Measurements from ENCODE around the gene NKX1-2.

The NKX1-2 gene

DNA sequence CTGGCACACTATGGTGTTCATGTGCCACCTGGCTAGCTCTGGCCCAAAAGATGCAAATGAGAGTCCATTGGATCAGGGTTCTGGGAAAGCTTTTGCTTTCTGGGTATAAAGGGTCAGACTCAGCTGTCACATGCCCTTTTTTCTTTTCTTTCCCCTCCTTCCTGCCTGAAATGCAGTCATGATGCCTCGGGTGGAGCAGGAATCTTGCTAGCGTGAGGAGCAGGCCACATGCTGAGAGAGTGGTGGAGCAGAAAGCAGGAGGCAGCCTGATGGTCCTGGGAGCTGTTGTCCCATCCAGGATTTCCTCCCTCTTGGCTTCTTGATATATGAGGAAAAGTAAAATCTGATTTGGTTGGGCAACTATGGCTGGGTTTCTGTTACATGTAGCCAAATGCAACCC lies 9.1 kb upstream of the NKX1-2 start:
- CTCF ChIA-PET, result no interaction called here
- Histone ChIP-seq H3K36me3 (ENCODE audit: control insufficient read depth in 2 of 2, insufficient read depth in 1 of 2, low read length in 2 of 2) (no peaks in the 10 kb centered on the region; a peak in 1 of 3 replicates), H3K4me1 (ENCODE audit: control insufficient read depth, insufficient read depth, low read length) (no peaks in the 10 kb centered on the region), H3K27ac (ENCODE audit: extremely low read depth, low read depth, low read length) (no peak overlapping the region), H3K4me3 (ENCODE audit: low read depth, low read length) (no peak overlapping the region), H3K9me3 (ENCODE audit: control insufficient read depth, insufficient read depth, low read depth, low read length) (no peaks in the 10 kb centered on the region)
- no peak for TF ChIP-seq ZNF654 (tag by site-specific recombination; IDR thresholded peaks at IDR 0.05; ENCODE audit: low read depth)
- no peak for TF ChIP-seq ZNF433 (tag by site-specific recombination; IDR thresholded peaks at IDR 0.05; ENCODE audit: low read depth)
- 0 out of 2 replicates have a peak, but pooled peaks have one; percentile 16 for TF ChIP-seq ZNF341 (tag by site-specific recombination; IDR thresholded peaks at IDR 0.05; ENCODE audit: low read depth)
- POLR2A ChIA-PET, result interaction anchor here (2.1 kb wide), 1 partner anchor 40 kb away, joined by 6 read pairs; the partner anchor contains the start of gene OAT

DNA sequence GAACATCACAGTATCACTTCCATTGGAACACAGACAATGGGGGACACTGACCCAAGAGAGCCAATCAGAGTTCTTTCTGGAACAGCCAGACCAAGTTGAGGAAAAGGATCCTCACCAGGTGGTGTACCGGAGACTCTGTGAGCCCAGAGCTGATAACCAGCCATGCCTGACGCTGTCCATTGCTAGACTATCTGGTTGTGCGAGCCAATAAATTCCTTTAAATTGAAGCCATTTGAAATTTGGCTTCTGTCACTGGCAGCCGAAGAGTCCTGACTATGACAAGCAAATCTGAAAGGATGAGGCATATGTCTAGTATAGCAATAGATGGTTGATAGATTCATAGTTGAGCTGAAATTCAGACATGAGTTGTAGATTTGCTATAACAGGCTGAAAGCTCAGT lies 8.6 kb upstream of the NKX1-2 start:
- TF ChIP-seq BCL6B (tag by site-specific recombination; IDR thresholded peaks at IDR 0.05) (no peak), ZBTB17 (tag by site-specific recombination; IDR thresholded peaks at IDR 0.05) (0 out of 2 replicates have a peak, but pooled peaks have one; percentile 44), ZNF221 (tag by site-specific recombination; IDR thresholded peaks at IDR 0.05; ENCODE audit: borderline replicate concordance) (no peak), ZNF610 (tag by site-specific recombination; IDR thresholded peaks at IDR 0.05; ENCODE audit: borderline replicate concordance) (no peak), REPIN1 (tag by site-specific recombination; IDR thresholded peaks at IDR 0.05; ENCODE audit: low read depth) (no peak), ZNF350 (tag by site-specific recombination; IDR thresholded peaks at IDR 0.05) (no peak), ZNF18 (tag by site-specific recombination; IDR thresholded peaks at IDR 0.05) (no peak), ZNF600 (tag by site-specific recombination; IDR thresholded peaks at IDR 0.05) (no peak)
- ChIA-PET CTCF (no interaction called here), POLR2A (interaction anchor here (2.1 kb wide), 1 partner anchor 39 kb away, joined by 6 read pairs; the partner anchor contains the start of gene OAT)
- Histone ChIP-seq H3K36me3 (ENCODE audit: control insufficient read depth in 2 of 2, insufficient read depth in 1 of 2, low read length in 2 of 2) (no peaks in the 10 kb centered on the region; a peak in 1 of 3 replicates), H3K9me3 (ENCODE audit: control insufficient read depth, insufficient read depth, low read depth, low read length) (no peaks in the 10 kb centered on the region), H3K4me1 (ENCODE audit: control insufficient read depth, insufficient read depth, low read length) (no peaks in the 10 kb centered on the region), H3K4me3 (ENCODE audit: low read depth, low read length) (no peak overlapping the region), H3K27ac (ENCODE audit: extremely low read depth, low read depth, low read length) (no peak overlapping the region)

- no peaks in the 10 kb centered on the region for H3K9me3 ChIP-seq (ENCODE audit: control insufficient read depth, insufficient read depth, low read depth, low read length)
- H3K36me3 ChIP-seq (ENCODE audit: control insufficient read depth in 2 of 2, insufficient read depth in 1 of 2, low read length in 2 of 2), result no peaks in the 10 kb centered on the region
- no peak overlapping the region for H3K27ac ChIP-seq (ENCODE audit: extremely low read depth, low read depth, low read length)
- CTCF ChIA-PET, result no interaction called here
- no peaks in the 10 kb centered on the region for H3K4me1 ChIP-seq (ENCODE audit: control insufficient read depth, insufficient read depth, low read length)
- no peak overlapping the region for H3K4me3 ChIP-seq (ENCODE audit: low read depth, low read length)
- TF ChIP-seq, protein P1, sequence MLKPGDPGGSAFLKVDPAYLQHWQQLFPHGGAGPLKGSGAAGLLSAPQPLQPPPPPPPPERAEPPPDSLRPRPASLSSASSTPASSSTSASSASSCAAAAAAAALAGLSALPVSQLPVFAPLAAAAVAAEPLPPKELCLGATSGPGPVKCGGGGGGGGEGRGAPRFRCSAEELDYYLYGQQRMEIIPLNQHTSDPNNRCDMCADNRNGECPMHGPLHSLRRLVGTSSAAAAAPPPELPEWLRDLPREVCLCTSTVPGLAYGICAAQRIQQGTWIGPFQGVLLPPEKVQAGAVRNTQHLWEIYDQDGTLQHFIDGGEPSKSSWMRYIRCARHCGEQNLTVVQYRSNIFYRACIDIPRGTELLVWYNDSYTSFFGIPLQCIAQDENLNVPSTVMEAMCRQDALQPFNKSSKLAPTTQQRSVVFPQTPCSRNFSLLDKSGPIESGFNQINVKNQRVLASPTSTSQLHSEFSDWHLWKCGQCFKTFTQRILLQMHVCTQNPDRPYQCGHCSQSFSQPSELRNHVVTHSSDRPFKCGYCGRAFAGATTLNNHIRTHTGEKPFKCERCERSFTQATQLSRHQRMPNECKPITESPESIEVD (tag by site-specific recombination; IDR thresholded peaks at IDR 0.05), result no peak
- TF ChIP-seq KLF8 (tag by site-specific recombination; IDR thresholded peaks at IDR 0.05), result no peak
- POLR2A ChIA-PET, result interaction anchor here (1.7 kb wide), 1 partner anchor 37 kb away, joined by 8 read pairs; the partner anchor contains the start of gene OAT
These were observed 5.6 kb upstream of the NKX1-2 start for GRCh38 chr10:124455441-124455840.
